Measurements from ENCODE around the gene S100A14. TPM values are rescaled to one million over a fixed set of nuclear protein-coding genes. Genes with fewer than 3 reads are reported as not detected.

The S100A14 gene
- total and polyA plus RNA-seq, 9 of the 15 experiments (the other 6 are each of a cell fraction or from before 2014, with no cell fraction given) = 0.10 to 0.64 (median 0.24) TPM; not detected in 3

GRCh38 chr1:153572569-153573015, 43.5 kb downstream of the S100A14 start (continued):
- peak; percentile 70 for TF ChIP-seq REST (IDR thresholded peaks at IDR 0.05; ENCODE audit: borderline replicate concordance)
- no peak for TF ChIP-seq REST (CRISPR knock-in tag; IDR thresholded peaks at IDR 0.05; ENCODE audit: low read depth)
- peak; percentile 37 to 52; a peak in 3 of 4 replicates for TF ChIP-seq KDM1A (IDR thresholded peaks at IDR 0.05)

Measured in K562 (cell line).